CD4-positive, alpha-beta T cell treated with Interleukin-12 subunit alpha and Interleukin-12 subunit beta, for 1 hour (primary cell): ENCODE data around the gene TREML1.
"Not testable (repeated sequence)": the region's sequence is repeated elsewhere in the genome, so short reads cannot be mapped to it uniquely, and the experiment has no call there.

Source experiments
- DNase-seq: peaks from one replicate; pipeline ENCODE4 v3.0.0-alpha.2; 2020

TREML1 gene

GRCh38 chr6:41135062-41135832 lies 18.9 kb downstream of the TREML1 start:
- no peak for DNase-seq

- DNase-seq: no peak
Observed at GRCh38 chr6:41132254-41132653, 21.9 kb downstream of the TREML1 start.

- DNase-seq: no peak
Observed at GRCh38 chr6:41125282-41125681, 28.9 kb downstream of the TREML1 start.

DNA sequence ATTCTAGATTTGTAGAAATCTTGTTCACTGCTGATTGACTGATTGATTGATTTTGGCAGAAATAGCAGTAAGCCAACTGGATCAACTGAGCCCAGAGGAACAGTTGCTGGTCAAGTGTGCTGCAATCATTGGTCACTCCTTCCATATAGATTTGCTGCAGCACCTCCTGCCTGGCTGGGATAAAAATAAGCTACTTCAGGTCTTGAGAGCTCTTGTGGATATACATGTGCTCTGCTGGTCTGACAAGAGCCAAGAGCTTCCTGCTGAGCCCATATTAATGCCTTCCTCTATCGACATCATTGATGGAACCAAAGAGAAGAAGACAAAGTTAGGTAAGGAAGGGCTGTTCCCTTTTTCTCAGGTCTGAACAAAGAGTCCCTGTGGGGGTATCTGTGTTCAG lies 31.2 kb downstream of the TREML1 start:
- no peak for DNase-seq

GRCh38 chr6:41122373-41122772 lies 31.8 kb downstream of the TREML1 start:
- no peak for DNase-seq

- DNase-seq: no peak
Observed at GRCh38 chr6:41120058-41120457, 34.1 kb downstream of the TREML1 start.

DNA sequence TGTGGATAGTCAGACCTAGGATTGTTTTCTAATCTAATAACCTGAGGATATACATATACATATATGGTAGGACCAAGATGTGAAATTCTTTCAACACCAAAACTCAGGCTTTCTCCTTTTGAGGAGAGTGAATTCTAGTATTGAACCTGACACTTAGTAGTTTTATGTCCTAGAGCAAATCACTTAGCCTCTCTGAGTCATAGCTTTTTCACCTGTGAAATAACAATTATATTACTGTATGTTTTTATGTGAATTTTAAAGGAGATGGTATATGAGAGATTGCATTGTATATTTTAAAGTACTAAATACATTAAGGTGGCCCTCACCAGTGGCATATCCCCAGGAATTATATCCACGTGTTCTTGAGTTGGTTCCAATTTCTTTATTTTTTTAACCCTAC lies 34.6 kb downstream of the TREML1 start:
- DNase-seq: no peak

GRCh38 chr6:41115027-41115426 lies 39.1 kb downstream of the TREML1 start:
- DNase-seq: not testable (repeated sequence)

DNA sequence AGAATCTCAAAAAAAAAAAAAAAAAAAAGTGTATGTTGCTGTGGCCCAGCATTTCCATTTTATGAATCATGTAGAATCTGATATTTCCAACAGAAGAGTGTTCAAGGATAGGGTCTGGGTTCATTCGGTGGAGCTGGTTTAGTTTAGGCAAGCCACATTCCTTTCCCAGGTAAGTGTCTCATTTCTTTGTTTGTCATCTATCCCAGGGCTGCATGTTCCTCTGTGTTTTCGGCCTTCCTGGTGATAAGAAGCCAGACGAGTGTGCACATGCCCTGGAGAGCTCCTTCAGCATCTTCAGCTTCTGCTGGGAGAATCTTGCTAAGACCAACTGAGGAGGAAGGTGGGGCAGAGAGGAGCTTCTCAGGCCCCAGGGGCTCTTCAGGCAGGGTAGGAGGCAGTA lies 43.1 kb downstream of the TREML1 start:
- no peak for DNase-seq

- DNase-seq: no peak
Observed at GRCh38 chr6:41103847-41104246, 50.3 kb downstream of the TREML1 start.

GRCh38 chr6:41100871-41101287 lies 53.3 kb downstream of the TREML1 start:
- no peak for DNase-seq
